Measurements from ENCODE around the gene ZNF350. TPM values are rescaled to one million over a fixed set of nuclear protein-coding genes. Genes with fewer than 3 reads are reported as not detected.

The ZNF350 gene
- total RNA-seq, 1 experiment from 2014 or later: 2.3 TPM

GRCh38 chr19:51927859-51928258 lies 58.8 kb downstream of the ZNF350 start:
- Histone ChIP-seq H3K4me3 (replicated peaks in 1 of 2; ENCODE audit: low read depth in 1 of 2, low read length in 2 of 2) (peak overlapping the region; percentile 75 to 89), H3K9ac (ENCODE audit: low read length) (peak overlapping the region; percentile 71), H4K20me1 (ENCODE audit: insufficient read depth) (no peaks in the 10 kb centered on the region), H3K4me1 (ENCODE audit: control insufficient read depth in 1 of 2, insufficient read depth in 2 of 2, low read length in 2 of 2) (peaks cover 0 to 7% of the 10 kb centered on the region in 2 experiments; a peak in 1 of 4 replicates), H3K4me2 (ENCODE audit: low read length) (peak overlapping the region; percentile 86), H3K36me3 (ENCODE audit: control insufficient read depth in 1 of 2, insufficient read depth in 2 of 2, low read length in 2 of 2) (no peaks in the 10 kb centered on the region), H3K79me2 (ENCODE audit: insufficient read depth, low read length) (no peaks in the 10 kb centered on the region), H3K27ac (ENCODE audit: low read depth, low read length) (no peak overlapping the region), H3K9me2 (ENCODE audit: insufficient read depth) (no peaks in the 10 kb centered on the region), H3K27me3 (ENCODE audit: insufficient read depth, low read length) (no peaks in the 10 kb centered on the region), H3K9me3 (ENCODE audit: control insufficient read depth in 1 of 2, insufficient read depth in 1 of 2, low read depth in 1 of 2, low read length in 2 of 2) (peaks cover 10 to 18% of the 10 kb centered on the region in 2 experiments; a peak in 2 of 4 replicates), H2AFZ (ENCODE audit: low read depth, low read length, poor library complexity, severe bottlenecking) (peak overlapping the region; percentile 98)
- no peak for DNase-seq (ENCODE audit: low read depth, low spot score)
- BruUV-seq (replicated peaks): TSS peak; percentile 33
- POLR2A ChIA-PET: no interaction called here
- ATAC-seq: no peak
- RAD21 ChIA-PET (ENCODE audit: low non-redundant PET in 1 of 2, low total read pairs in 2 of 2, uncharacterized antibody in 2 of 2, unreplicated experiment in 2 of 2): no interaction called here
- no peak for TF ChIP-seq EZH2 (IDR thresholded peaks at IDR 0.05)
- no peak for TF ChIP-seq ZNF274 (IDR thresholded peaks at IDR 0.05; ENCODE audit: low read depth, low read length)
- TF ChIP-seq CTCF (IDR thresholded peaks at IDR 0.05 in 2 of 3, conservative IDR thresholded peaks at IDR 0.05 in 1 of 3; ENCODE audit: borderline replicate concordance in 1 of 3, insufficient read depth in 1 of 3, low read depth in 2 of 3, low read length in 2 of 3): no peak
- no peak for TF ChIP-seq REST (IDR thresholded peaks at IDR 0.05; ENCODE audit: low read depth)
- no peak for TF ChIP-seq EZH2phosphoT487 (IDR thresholded peaks at IDR 0.05; ENCODE audit: borderline replicate concordance)
- no peak for TF ChIP-seq YY1 (IDR thresholded peaks at IDR 0.05; ENCODE audit: extremely low read depth, insufficient replicate concordance, low read depth, low read length)
- TF ChIP-seq ELF1 (IDR thresholded peaks at IDR 0.05; ENCODE audit: borderline replicate concordance, low read depth): no peak
- TF ChIP-seq CEBPB (IDR thresholded peaks at IDR 0.05; ENCODE audit: low read depth): no peak
- intact Hi-C loops (cut with micrococcal nuclease): loop anchor here (1.0 kb wide), 2 partner anchors 23 to 58 kb away; partner anchors contain the start of genes ZNF350 and ZNF649
- CTCF ChIA-PET: no interaction called here

All from HCT116 (cell line).